GM12872 (cell line): ENCODE data around the gene DYSF.

Experiments used
- TF ChIP-seq, protein P1 (sequence below): IDR thresholded peaks from 3 replicates; pipeline ENCODE4 v1.5.1; 2011; ENCODE audit warnings: low read depth, mild to moderate bottlenecking, low read length, moderate library complexity; ENCODE audit not compliant: insufficient read depth

DYSF gene

GRCh38 chr2:71601136-71602114 lies 148.1 kb downstream of the DYSF start:
- TF ChIP-seq, protein P1, sequence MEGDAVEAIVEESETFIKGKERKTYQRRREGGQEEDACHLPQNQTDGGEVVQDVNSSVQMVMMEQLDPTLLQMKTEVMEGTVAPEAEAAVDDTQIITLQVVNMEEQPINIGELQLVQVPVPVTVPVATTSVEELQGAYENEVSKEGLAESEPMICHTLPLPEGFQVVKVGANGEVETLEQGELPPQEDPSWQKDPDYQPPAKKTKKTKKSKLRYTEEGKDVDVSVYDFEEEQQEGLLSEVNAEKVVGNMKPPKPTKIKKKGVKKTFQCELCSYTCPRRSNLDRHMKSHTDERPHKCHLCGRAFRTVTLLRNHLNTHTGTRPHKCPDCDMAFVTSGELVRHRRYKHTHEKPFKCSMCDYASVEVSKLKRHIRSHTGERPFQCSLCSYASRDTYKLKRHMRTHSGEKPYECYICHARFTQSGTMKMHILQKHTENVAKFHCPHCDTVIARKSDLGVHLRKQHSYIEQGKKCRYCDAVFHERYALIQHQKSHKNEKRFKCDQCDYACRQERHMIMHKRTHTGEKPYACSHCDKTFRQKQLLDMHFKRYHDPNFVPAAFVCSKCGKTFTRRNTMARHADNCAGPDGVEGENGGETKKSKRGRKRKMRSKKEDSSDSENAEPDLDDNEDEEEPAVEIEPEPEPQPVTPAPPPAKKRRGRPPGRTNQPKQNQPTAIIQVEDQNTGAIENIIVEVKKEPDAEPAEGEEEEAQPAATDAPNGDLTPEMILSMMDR: no peak

- TF ChIP-seq, protein P1: no peak
Measured at GRCh38 chr2:71602115-71602495, 148.7 kb downstream of the DYSF start.

- TF ChIP-seq, protein P1: no peak
Measured at GRCh38 chr2:71602581-71602980, 149.2 kb downstream of the DYSF start.

DNA sequence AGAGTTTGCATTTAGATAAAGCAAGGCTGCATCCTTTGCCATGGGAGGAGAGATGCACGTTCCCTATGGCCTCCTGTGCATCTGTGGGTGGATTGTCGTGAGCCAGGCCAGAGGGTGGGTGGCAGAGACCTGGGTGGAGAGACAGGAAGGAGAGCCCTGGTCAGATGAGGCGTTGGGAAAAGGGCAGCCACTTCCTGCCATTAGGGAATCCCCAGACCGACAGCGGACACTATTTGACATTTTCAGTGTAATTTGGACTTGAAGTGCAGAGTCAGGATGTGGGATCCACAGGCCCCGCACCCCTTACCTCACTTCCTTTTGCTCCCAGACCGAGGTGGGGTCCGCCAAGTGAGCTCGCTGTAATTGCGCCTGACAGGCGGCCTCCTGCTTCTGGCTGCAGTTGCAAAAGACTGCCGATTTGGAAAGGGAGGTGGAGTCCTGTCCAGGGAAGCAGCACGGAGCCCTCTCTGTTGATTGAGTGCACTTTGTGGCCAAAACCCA lies 150.0 kb downstream of the DYSF start:
- TF ChIP-seq, protein P1: no peak

GRCh38 chr2:71603851-71604725 lies 150.7 kb downstream of the DYSF start:
- TF ChIP-seq, protein P1: no peak

DNA sequence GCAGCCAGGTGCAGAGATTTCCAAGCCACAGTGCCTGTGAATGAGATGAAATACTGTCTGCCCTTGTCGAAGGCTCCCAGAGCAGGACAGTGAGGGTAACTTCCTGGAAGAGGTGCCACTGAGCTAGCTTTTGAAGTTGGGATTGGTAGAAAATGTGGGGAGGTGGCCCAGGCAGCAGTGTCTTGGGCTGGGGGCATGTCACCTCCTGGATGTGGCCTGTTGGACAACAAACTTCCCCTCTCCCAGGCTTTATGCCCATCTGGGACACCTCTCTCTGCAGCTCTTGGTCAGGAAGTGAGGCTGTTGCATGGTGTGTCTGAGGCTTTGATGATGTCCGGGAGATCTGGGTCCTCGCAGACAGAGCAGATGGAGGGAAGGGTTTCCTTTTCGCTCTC lies 151.4 kb downstream of the DYSF start:
- TF ChIP-seq, protein P1: no peak

- TF ChIP-seq, protein P1: no peak
Measured at GRCh38 chr2:71605173-71605641, 151.8 kb downstream of the DYSF start.
